ENCODE data around the gene DCST1.

Gene DCST1

GRCh38 chr1:155001425-155001674 is 32.3 kb upstream of the DCST1 start:
- Histone ChIP-seq H3K4me2 (peak overlapping the region; percentile 84), H3K27me3 (no peaks in the 10 kb centered on the region), H3K36me3 (no peaks in the 10 kb centered on the region), H3K4me3 (peak overlapping the region; percentile 95), H3K4me1 (peaks cover 54% of the 10 kb centered on the region), H4K20me1 (no peaks in the 10 kb centered on the region), H3K9me3 (no peaks in the 10 kb centered on the region), H3K9ac (peak overlapping the region; percentile 86), H3K27ac (peak overlapping the region; percentile 90)
- TF ChIP-seq Cebpa-rat (IDR thresholded peaks at IDR 0.05), result no peak

- no peaks in the 10 kb centered on the region for H3K36me3 ChIP-seq
- no peaks in the 10 kb centered on the region; the same call in 1 of the 2 replicates for H4K20me1 ChIP-seq
- H3K9ac ChIP-seq, result peak overlapping the region; percentile 86
- H3K27ac ChIP-seq, result peak overlapping the region; percentile 90
- H3K4me3 ChIP-seq, result peak overlapping the region; percentile 95
- peak overlapping the region; percentile 84 for H3K4me2 ChIP-seq
- TF ChIP-seq Cebpa-rat (IDR thresholded peaks at IDR 0.05), result no peak
- H3K9me3 ChIP-seq, result no peaks in the 10 kb centered on the region
- H3K27me3 ChIP-seq, result no peaks in the 10 kb centered on the region
- peaks cover 54% of the 10 kb centered on the region for H3K4me1 ChIP-seq
Observed at GRCh38 chr1:155001675-155002463, 31.8 kb upstream of the DCST1 start.

GRCh38 chr1:155002464-155003226 is 31.0 kb upstream of the DCST1 start, which contains the start of gene ZBTB7B:
ZBTB7B (plus strand) TSS chr1:155002802; CDS start chr1:155014661, 11,859 bp downstream.
- Histone ChIP-seq H4K20me1 (peaks cover 8% of the 10 kb centered on the region; the same call in 1 of the 2 replicates), H3K4me1 (peaks cover 54% of the 10 kb centered on the region)

GRCh38 chr1:155003227-155003765 is 30.3 kb upstream of the DCST1 start:
- no peaks in the 10 kb centered on the region for H3K27me3 ChIP-seq
- peaks cover 14% of the 10 kb centered on the region; the same call in 1 of the 2 replicates for H4K20me1 ChIP-seq
- peak overlapping the region; percentile 98 for H3K27ac ChIP-seq
- TF ChIP-seq Cebpa-rat (IDR thresholded peaks at IDR 0.05), result no peak
- peaks cover 54% of the 10 kb centered on the region for H3K4me1 ChIP-seq
- H3K9me3 ChIP-seq, result no peaks in the 10 kb centered on the region
- H3K9ac ChIP-seq, result peak overlapping the region; percentile 95
- H3K4me2 ChIP-seq, result peak overlapping the region; percentile 100
- H3K4me3 ChIP-seq, result peak overlapping the region; percentile 95
- no peaks in the 10 kb centered on the region for H3K36me3 ChIP-seq

More at GRCh38 chr1:155002464-155003226, 31.0 kb upstream of the DCST1 start, which contains the start of gene ZBTB7B:
- H3K9me3 ChIP-seq, result no peaks in the 10 kb centered on the region
- H3K9ac ChIP-seq, result peak within 1 kb of the TSS; percentile 95
- H3K27ac ChIP-seq, result peak within 1 kb of the TSS; percentile 98
- no peaks in the 10 kb centered on the region for H3K27me3 ChIP-seq
- peak within 1 kb of the TSS; percentile 100 for H3K4me2 ChIP-seq
- TF ChIP-seq Cebpa-rat (IDR thresholded peaks at IDR 0.05), result no peak
- H3K4me3 ChIP-seq, result peak within 1 kb of the TSS; percentile 95
- H3K36me3 ChIP-seq, result no peaks in the 10 kb centered on the region

DNA sequence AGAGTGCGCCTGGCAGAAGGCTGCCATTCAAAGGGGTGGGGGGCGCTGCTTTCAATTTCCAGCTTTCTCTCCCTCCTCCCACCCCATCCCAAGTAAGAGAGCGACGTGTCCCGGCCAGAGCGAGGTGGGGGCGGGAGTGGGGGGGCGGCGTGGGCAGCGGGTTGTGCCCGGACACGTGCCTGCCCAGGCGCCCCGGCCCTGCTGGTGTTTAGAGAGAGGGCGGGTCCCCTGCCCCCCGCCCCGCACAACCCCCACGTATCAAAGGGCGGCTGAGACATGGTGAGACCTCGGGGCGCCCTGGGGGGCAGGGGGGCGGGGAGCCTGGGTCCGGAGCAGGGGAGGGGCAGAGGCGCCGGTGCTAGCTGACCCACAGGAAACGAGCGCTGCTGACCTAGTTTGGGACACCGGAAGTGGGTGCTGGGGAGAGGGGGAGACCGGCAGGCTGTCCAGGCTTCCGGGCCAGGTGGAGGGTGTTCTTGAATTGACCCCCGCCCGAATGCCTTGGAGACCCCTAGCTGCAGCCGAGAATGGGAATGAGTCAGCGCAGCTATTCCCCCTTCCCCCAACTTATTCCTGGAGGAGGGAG is 29.8 kb upstream of the DCST1 start:
- H3K9me3 ChIP-seq, result no peaks in the 10 kb centered on the region
- H3K4me2 ChIP-seq, result peak overlapping the region; percentile 100
- peak overlapping the region; percentile 95 for H3K4me3 ChIP-seq
- H3K4me1 ChIP-seq, result peaks cover 54% of the 10 kb centered on the region
- peaks cover 16% of the 10 kb centered on the region; the same call in 1 of the 2 replicates for H4K20me1 ChIP-seq
- H3K27me3 ChIP-seq, result no peaks in the 10 kb centered on the region
- H3K9ac ChIP-seq, result peak overlapping the region; percentile 95
- H3K36me3 ChIP-seq, result no peaks in the 10 kb centered on the region
- peak overlapping the region; percentile 98 for H3K27ac ChIP-seq
- TF ChIP-seq Cebpa-rat (IDR thresholded peaks at IDR 0.05), result no peak

DNA sequence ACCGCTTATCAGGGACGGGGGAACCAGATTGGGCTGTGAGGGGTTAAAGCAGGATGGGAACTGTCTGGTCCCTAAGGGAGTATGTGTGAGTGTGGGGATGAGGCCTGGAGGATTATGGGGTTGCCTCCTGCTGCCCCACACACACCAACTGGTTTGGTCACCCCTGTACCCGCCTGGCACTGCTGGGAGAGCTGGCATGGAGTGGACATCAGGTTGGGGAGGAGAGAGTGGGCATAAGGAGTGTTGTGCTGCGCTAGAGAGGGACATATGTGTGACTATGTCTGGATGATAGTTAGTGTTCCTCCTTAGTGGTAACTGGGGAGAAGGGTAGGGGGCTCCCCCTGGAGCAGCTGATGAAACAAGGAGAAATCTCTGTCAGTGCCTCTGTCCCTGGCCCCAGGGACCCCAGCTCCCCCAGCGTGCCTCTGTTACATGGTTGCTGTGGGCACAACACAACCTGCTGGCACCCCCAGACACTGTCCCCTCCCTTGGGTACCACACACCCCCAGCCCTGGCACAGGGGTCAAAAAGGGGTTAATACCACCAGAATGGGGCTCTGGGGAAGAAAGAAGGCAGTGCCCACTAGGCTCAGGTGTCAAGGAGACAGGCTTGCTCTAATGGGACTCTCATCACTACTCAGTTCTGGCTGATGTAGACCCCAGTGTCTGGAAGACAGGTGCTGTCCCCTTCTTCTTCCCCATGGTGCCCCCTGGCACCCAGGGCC is 29.1 kb upstream of the DCST1 start:
- no peak for TF ChIP-seq Cebpa-rat (IDR thresholded peaks at IDR 0.05)
- Histone ChIP-seq H3K27me3 (no peaks in the 10 kb centered on the region), H3K4me2 (peak overlapping the region; percentile 100), H3K4me3 (peak overlapping the region; percentile 95), H3K9ac (peak overlapping the region; percentile 95), H3K27ac (peak overlapping the region; percentile 98), H4K20me1 (peaks cover 16% of the 10 kb centered on the region; the same call in 1 of the 2 replicates), H3K36me3 (no peaks in the 10 kb centered on the region), H3K9me3 (no peaks in the 10 kb centered on the region), H3K4me1 (peaks cover 58% of the 10 kb centered on the region)

DNA sequence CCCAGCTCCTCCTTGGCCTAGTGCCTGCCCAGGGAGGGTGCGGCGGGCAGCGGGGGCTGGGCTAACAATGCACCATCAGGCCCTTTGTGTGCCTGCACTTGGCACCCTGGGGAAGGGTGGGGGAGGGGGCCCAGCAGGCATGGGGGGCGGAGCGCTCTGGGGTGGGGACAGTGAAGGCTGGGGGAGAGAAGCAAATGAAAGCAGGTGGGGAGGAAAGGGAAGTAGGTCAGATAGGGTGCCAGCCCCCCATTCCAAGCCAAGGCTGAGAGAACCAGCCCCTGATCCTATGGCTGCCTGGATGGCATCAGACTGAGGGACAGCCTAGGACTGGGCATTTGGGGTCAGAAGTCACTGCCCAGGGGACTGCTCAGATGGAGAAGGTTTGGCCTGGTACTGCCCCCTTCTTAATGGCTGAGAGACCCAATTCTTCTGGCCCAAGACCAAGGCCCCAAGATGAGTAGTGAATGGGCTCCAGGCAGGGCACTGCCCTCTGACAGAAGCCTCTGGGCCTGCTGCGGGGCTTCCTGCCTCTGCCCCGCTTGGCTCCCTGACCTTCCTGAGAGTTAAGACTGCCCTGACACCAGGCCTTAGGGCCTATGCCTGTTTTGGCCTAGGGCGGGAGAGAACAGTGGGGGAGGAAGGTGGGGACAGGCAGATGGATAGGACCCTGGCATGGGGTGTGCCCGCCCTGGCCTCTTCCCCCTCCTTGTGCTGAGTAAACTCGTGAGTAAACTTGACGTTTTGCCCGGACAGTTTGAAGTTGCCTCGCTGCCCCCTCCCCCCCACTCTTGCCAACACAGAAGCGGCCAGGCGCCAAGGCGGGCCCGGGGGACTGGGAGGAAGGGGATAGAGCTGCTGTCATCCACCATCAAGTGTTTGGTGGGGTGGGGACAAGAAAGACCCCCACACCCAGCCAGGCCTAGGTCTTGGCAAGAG is 28.3 kb upstream of the DCST1 start:
- H3K4me3 ChIP-seq, result peak overlapping the region; percentile 95
- peaks cover 63% of the 10 kb centered on the region for H3K4me1 ChIP-seq
- H3K27me3 ChIP-seq, result no peaks in the 10 kb centered on the region
- no peaks in the 10 kb centered on the region for H3K9me3 ChIP-seq
- peaks cover 16% of the 10 kb centered on the region; the same call in 1 of the 2 replicates for H4K20me1 ChIP-seq
- H3K9ac ChIP-seq, result peak overlapping the region; percentile 95
- TF ChIP-seq Cebpa-rat (IDR thresholded peaks at IDR 0.05), result no peak
- peak overlapping the region; percentile 100 for H3K4me2 ChIP-seq
- peak overlapping the region; percentile 98 for H3K27ac ChIP-seq
- no peaks in the 10 kb centered on the region for H3K36me3 ChIP-seq

DNA sequence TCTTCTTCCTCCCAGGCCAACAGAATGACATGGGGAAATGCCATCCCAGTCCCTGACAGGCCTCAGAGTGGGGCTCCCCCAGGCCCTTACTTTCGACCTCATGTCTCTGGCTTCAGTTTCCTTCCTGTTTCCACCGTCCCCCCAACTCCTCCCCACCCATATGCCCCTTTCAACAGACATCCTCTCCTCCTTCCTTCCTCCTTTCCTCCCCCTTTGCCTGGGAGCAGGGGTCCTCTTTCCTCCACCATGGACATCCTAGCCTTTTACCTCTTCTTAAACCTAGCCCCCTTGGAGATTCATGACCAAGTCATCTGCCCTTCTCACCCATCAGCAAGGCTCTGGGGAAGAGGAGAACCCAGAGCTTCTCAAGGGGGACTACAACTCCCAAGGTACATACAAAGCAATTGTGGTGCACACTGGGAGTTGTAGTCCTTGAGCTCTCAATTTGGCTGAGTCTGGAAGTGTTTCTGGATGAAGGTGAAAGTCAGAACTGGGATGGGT is 27.0 kb upstream of the DCST1 start:
- peaks cover 76% of the 10 kb centered on the region for H3K4me1 ChIP-seq

More for the DNA sequence above, 27.0 kb upstream of the DCST1 start:
- H3K9ac ChIP-seq, result peak overlapping the region; percentile 87
- peak overlapping the region; percentile 98 for H3K27ac ChIP-seq
- H3K36me3 ChIP-seq, result peaks cover 5% of the 10 kb centered on the region; the same call in 1 of the 2 replicates
- no peaks in the 10 kb centered on the region for H3K27me3 ChIP-seq
- TF ChIP-seq Cebpa-rat (IDR thresholded peaks at IDR 0.05), result no peak
- peaks cover 16% of the 10 kb centered on the region; the same call in 1 of the 2 replicates for H4K20me1 ChIP-seq
- H3K9me3 ChIP-seq, result no peaks in the 10 kb centered on the region
- peak overlapping the region; percentile 95; the same call in 1 of the 2 replicates for H3K4me3 ChIP-seq
- peak overlapping the region; percentile 100 for H3K4me2 ChIP-seq
